OCI-LY3 (cell line): ENCODE measurements around the gene DIP2C.

Experiments used
- CTCF ChIP-seq: fragments of 200-600, 300-600 bp; sonication (generic); IDR thresholded peaks from 2 replicates; pipeline ENCODE4 v1.5.1; 2014; ENCODE audit warnings: antibody characterized with exemption, low read length, low read depth
- EZH2phosphoT487 ChIP-seq: fragments of 200-600 bp; shearing (Covaris generic); IDR thresholded peaks from 2 replicates; pipeline ENCODE4 v1.6.1; 2018; ENCODE audit warnings: antibody characterized with exemption, mixed run types, low read depth

- TF ChIP-seq CTCF (no peak), EZH2phosphoT487 (no peak)
These were observed 88.4 kb downstream of the DIP2C start for GRCh38 chr10:600876-601659.
